ENCODE results near the gene STK40. TPM values are rescaled to one million over a fixed set of nuclear protein-coding genes. Genes with fewer than 3 reads are reported as not detected.

Gene STK40
- total RNA-seq, 1 donor from 2014 or later = 17.6 TPM

DNA sequence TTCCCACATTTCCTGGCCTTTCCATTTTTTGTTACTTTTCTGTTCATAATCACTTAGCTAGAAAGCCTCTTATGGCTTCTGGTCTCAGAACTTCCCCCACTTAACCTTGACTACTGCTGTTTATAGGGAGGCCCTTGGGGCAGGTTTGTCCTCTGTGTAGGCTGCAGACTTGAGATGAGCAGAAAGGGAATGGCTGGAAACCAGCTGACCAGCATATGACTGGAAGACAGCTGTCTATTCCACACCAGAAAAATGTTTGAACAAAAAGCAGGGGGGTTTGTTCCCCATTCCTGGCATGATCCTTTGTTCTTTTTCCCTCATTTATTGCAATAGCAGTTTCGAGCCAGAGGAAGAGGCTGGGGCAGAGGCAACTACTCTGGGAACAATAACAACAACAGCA, 84.5 kb downstream of the STK40 start:
- H3K4me3 ChIP-seq (ENCODE audit: low read depth, low read length) = no peak overlapping the region
- DNase-seq (ENCODE audit: low read depth) = no peak
- TF ChIP-seq, protein P1, sequence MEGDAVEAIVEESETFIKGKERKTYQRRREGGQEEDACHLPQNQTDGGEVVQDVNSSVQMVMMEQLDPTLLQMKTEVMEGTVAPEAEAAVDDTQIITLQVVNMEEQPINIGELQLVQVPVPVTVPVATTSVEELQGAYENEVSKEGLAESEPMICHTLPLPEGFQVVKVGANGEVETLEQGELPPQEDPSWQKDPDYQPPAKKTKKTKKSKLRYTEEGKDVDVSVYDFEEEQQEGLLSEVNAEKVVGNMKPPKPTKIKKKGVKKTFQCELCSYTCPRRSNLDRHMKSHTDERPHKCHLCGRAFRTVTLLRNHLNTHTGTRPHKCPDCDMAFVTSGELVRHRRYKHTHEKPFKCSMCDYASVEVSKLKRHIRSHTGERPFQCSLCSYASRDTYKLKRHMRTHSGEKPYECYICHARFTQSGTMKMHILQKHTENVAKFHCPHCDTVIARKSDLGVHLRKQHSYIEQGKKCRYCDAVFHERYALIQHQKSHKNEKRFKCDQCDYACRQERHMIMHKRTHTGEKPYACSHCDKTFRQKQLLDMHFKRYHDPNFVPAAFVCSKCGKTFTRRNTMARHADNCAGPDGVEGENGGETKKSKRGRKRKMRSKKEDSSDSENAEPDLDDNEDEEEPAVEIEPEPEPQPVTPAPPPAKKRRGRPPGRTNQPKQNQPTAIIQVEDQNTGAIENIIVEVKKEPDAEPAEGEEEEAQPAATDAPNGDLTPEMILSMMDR (conservative IDR thresholded peaks at IDR 0.05; ENCODE audit: low read depth, low read length) = no peak

DNA sequence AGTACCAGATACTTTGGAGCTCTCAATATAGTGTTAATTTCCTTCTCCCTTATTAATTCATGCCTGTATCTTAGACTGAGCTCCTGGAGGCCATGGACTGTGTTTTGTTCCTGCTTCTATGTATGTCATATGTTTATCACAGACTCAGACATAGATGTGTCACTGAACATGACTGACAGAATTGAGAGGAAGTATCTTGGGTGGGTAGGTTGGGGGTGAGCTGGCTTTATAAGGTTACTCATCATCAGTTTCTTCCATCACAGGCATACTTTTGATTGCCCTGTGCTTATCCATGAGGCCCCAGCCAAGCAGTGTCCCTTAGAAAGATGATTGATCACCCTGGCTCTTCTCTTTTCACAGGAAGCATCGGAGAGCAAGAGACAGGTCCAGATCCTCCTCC, 85.2 kb downstream of the STK40 start:
- H3K4me3 ChIP-seq (ENCODE audit: low read depth, low read length) = no peak overlapping the region
- no peak for DNase-seq (ENCODE audit: low read depth)
- TF ChIP-seq, protein P1 (conservative IDR thresholded peaks at IDR 0.05; ENCODE audit: low read depth, low read length) = no peak

DNA sequence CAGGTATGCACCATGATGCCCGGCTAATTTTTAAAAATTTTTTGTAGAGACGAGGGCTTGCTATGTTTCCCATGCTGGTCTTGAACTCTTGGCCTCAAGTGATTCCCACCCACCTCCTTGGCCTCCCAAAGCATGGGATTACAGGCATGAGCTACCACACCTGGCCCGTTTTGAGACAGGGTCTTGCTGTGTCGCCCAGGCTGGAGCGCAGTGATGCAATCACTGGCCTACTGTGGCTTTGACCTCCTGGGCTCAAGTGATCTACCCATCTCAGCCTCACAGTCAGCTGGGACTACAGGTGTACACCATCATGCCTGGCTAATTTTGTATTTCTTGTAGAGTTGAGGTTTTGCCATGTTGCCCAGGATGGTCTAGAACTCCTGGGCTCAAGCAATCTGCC, 87.1 kb downstream of the STK40 start:
- DNase-seq (ENCODE audit: low read depth) = no peak
- no peak overlapping the region for H3K4me3 ChIP-seq (ENCODE audit: low read depth, low read length)
- TF ChIP-seq, protein P1 (conservative IDR thresholded peaks at IDR 0.05; ENCODE audit: low read depth, low read length) = no peak

DNA sequence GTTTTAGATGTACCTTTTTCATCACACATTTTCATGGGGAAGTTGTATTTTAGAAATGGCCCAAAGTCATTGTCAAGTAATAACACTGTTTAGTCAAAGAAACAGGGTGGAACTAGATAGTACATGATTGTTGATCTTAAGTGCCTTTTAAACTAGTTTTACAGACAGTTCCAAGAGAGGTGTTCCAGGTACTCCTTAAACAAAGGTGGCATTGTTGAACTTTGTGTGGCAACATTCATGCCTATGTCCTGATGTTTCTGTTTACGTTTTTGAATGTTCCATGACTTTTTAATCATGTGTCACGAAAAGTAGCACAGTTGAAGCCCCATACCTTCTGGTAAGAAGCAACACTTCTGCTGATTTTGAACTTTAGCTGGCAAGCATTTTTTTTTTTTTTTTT, 88.7 kb downstream of the STK40 start:
- no peak for DNase-seq (ENCODE audit: low read depth)
- TF ChIP-seq, protein P1 (conservative IDR thresholded peaks at IDR 0.05; ENCODE audit: low read depth, low read length) = no peak
- no peak overlapping the region for H3K4me3 ChIP-seq (ENCODE audit: low read depth, low read length)

DNA sequence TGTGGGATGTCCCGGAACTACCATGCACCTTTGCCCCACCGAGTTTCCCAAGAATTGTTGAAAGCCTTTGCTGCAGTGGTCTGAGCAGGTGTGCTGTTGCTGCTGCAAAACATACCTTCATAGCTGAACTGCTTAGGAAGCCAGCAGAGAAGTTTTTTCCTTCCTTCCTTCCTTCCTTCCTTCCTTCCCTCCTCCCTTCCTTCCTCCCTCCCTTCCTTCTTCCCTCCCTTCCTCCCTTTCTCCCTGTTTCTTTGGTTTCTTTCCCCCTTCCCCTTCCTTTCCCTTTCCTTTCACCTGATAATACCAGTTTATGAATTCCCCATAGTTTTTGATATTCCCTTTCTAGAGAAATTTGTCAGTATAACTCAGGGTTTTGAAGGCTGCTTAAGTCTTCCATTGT, 90.3 kb downstream of the STK40 start:
- TF ChIP-seq, protein P1 (conservative IDR thresholded peaks at IDR 0.05; ENCODE audit: low read depth, low read length) = no peak
- H3K4me3 ChIP-seq (ENCODE audit: low read depth, low read length) = no peak overlapping the region
- DNase-seq (ENCODE audit: low read depth) = no peak

Other genes with a start within 250 kb of the STK40 start
- 95.9 and 136 TPM in 2 replicates for gene TRAPPC3, start 236.4 kb downstream of the STK40 start, total RNA-seq
- gene MAP7D1, start 229.8 kb downstream of the STK40 start, total RNA-seq = 262 and 280 TPM in 2 replicates
- 62.9 and 96.6 TPM in 2 replicates for gene THRAP3, start 161.5 kb downstream of the STK40 start, total RNA-seq
- 4.0 and 20.3 TPM in 2 replicates for gene SH3D21, start 79.6 kb downstream of the STK40 start, total RNA-seq
- 179 and 259 TPM in 2 replicates for gene EVA1B, start 62.3 kb downstream of the STK40 start, total RNA-seq
- 18.2 and 52.8 TPM in 2 replicates for gene LSM10, start 12.0 kb upstream of the STK40 start, total RNA-seq
- gene OSCP1, start 64.5 kb upstream of the STK40 start, total RNA-seq = 4.0 and 4.3 TPM in 2 replicates
- gene MRPS15, start 78.5 kb upstream of the STK40 start, total RNA-seq = 94.7 and 256 TPM in 2 replicates
- gene CSF3R, start 97.0 kb upstream of the STK40 start, total RNA-seq = not detected in 2 replicates

All from epithelial cell of proximal tubule (primary cell).